ENCODE measurements around the gene CHMP3. TPM values are rescaled to one million over a fixed set of nuclear protein-coding genes. Genes with fewer than 3 reads are reported as not detected.

CHMP3 gene
- 33.4 and 44.2 TPM in 2 replicates for total RNA-seq

GRCh38 chr2:86562922-86563649 is at the start of gene CHMP3:
Gene CHMP3 (minus strand): TSS chr2:86563443. CDS start chr2:86563348, 95 bp downstream.

Other genes with a start within 250 kb of the CHMP3 start
- gene REEP1, start 225.8 kb downstream of the CHMP3 start, total RNA-seq, result 0.67 TPM in 1 of 2 replicates, not detected in the other
- 4.8 and 7.2 TPM in 2 replicates for gene KDM3A, start 122.1 kb downstream of the CHMP3 start, total RNA-seq
- gene RNF103, start 60.4 kb upstream of the CHMP3 start, total RNA-seq, result 9.8 TPM in 2 replicates
- 7.1 and 8.1 TPM in 2 replicates for gene RMND5A, start 156.8 kb upstream of the CHMP3 start, total RNA-seq
- not detected in 2 replicates for gene CD8A, start 227.5 kb upstream of the CHMP3 start, total RNA-seq